GM19467 (cell line): ENCODE measurements around the gene NFE2L3.
"Not testable (repeated sequence)": the region's sequence is repeated elsewhere in the genome, so short reads cannot be mapped to it uniquely, and the experiment has no call there.

Experiments
- ATAC-seq: cut with Tn5 transposase; IDR thresholded peaks from one replicate; pipeline ENCODE4 v1.9.1; 2021; ENCODE audit warnings: mild to moderate bottlenecking, moderate library complexity; ENCODE audit not compliant: unreplicated experiment

Gene NFE2L3

GRCh38 chr7:26151953-26152781 lies at the start of gene NFE2L3:
Gene NFE2L3, plus strand, starts transcription at chr7:26152198. Its CDS starts 301 bp downstream, at chr7:26152499.
- peak; percentile 48 for ATAC-seq

- ATAC-seq: no peak
Observed at GRCh38 chr7:26103596-26103995, 48.4 kb upstream of the NFE2L3 start.

GRCh38 chr7:26105236-26105635 lies 46.8 kb upstream of the NFE2L3 start:
- ATAC-seq: no peak

GRCh38 chr7:26105931-26106330 lies 46.1 kb upstream of the NFE2L3 start:
- ATAC-seq: no peak

- no peak for ATAC-seq
Observed at GRCh38 chr7:26112203-26112740, 39.7 kb upstream of the NFE2L3 start.

GRCh38 chr7:26115650-26116049 lies 36.3 kb upstream of the NFE2L3 start:
- ATAC-seq: no peak

- ATAC-seq: no peak
Observed at GRCh38 chr7:26117142-26117807, 34.7 kb upstream of the NFE2L3 start.

GRCh38 chr7:26117970-26118369 lies 34.0 kb upstream of the NFE2L3 start:
- ATAC-seq: no peak

- ATAC-seq: no peak
Observed at GRCh38 chr7:26122745-26123144, 29.3 kb upstream of the NFE2L3 start.

GRCh38 chr7:26124775-26125174 lies 27.2 kb upstream of the NFE2L3 start:
- not testable (repeated sequence) for ATAC-seq

GRCh38 chr7:26127411-26127810 lies 24.6 kb upstream of the NFE2L3 start:
- ATAC-seq: no peak

- ATAC-seq: no peak
Observed at GRCh38 chr7:26131056-26131589, 20.9 kb upstream of the NFE2L3 start.

GRCh38 chr7:26135076-26135475 lies 16.9 kb upstream of the NFE2L3 start:
- ATAC-seq: no peak

GRCh38 chr7:26135551-26135950 lies 16.4 kb upstream of the NFE2L3 start:
- no peak for ATAC-seq

- no peak for ATAC-seq
Observed at GRCh38 chr7:26136831-26137230, 15.2 kb upstream of the NFE2L3 start.

- no peak for ATAC-seq
Observed at GRCh38 chr7:26140380-26140779, 11.6 kb upstream of the NFE2L3 start.

GRCh38 chr7:26141077-26141476 lies 10.9 kb upstream of the NFE2L3 start:
- ATAC-seq: no peak

GRCh38 chr7:26143298-26144048 lies 8.5 kb upstream of the NFE2L3 start:
- ATAC-seq: no peak

- ATAC-seq: no peak
Observed at GRCh38 chr7:26144184-26145080, 7.6 kb upstream of the NFE2L3 start.

- ATAC-seq: no peak
Observed at GRCh38 chr7:26145238-26145637, 6.8 kb upstream of the NFE2L3 start.
